Suprapubic skin (tissue), 4 donors: ENCODE measurements around the gene AHNAK. TPM values are rescaled to one million over a fixed set of nuclear protein-coding genes. Genes with fewer than 3 reads are reported as not detected.
"Not testable (repeated sequence)": the region's sequence is repeated elsewhere in the genome, so short reads cannot be mapped to it uniquely, and the experiment has no call there.

Source experiments
- DNase-seq, 2 donors: peaks; one replicate each; pipeline ENCODE4 v3.0.0-alpha.2; 2019; ENCODE audit warnings: low spot score in 2 of 2
- H3K27ac ChIP-seq: fragments of 200-600 bp; sonication (generic); one replicate; pipeline ENCODE4 v1.5.1; 2019
- H3K27me3 ChIP-seq: fragments of 200-600 bp; sonication (generic); one replicate; pipeline ENCODE4 v1.5.1; 2019
- H3K36me3 ChIP-seq: fragments of 200-600 bp; sonication (generic); one replicate; pipeline ENCODE4 v1.5.1; 2019
- H3K4me1 ChIP-seq: fragments of 200-600 bp; sonication (generic); one replicate; pipeline ENCODE4 v1.5.1; 2019
- H3K4me3 ChIP-seq: fragments of 200-600 bp; sonication (generic); one replicate; pipeline ENCODE4 v1.5.1; 2019; ENCODE audit warnings: mild to moderate bottlenecking
- H3K9me3 ChIP-seq: fragments of 200-600 bp; sonication (generic); one replicate; pipeline ENCODE4 v1.5.1; 2019
- CTCF ChIP-seq, 2 donors: fragments of 200-600 bp in 1 of 2; fragments of 450-650 bp in 1 of 2; sonication (generic) in 1 of 2; IDR thresholded peaks; one replicate each; pipeline ENCODE4 v1.5.1; 2016 to 2019; ENCODE audit warnings: antibody characterized with exemption in 2 of 2, mild to moderate bottlenecking in 1 of 2, moderate library complexity in 1 of 2
- EP300 ChIP-seq: sonication (generic); formaldehyde crosslinking; IDR thresholded peaks from one replicate; pipeline ENCODE4 v1.6.1; 2017; ENCODE audit warnings: antibody characterized with exemption
- POLR2A ChIP-seq, 2 donors: fragments of 450-650 bp; IDR thresholded peaks; one replicate each; pipeline ENCODE4 v1.6.1; 2017; ENCODE audit warnings: antibody characterized with exemption in 2 of 2, mild to moderate bottlenecking in 2 of 2, moderate library complexity in 2 of 2
- POLR2AphosphoS5 ChIP-seq, 3 donors: sonication (generic); formaldehyde crosslinking; IDR thresholded peaks; one replicate each; pipeline ENCODE4 v1.6.1; 2017; ENCODE audit warnings: antibody characterized with exemption in 3 of 3
- WGBS: methylation state at CpG from one replicate; pipeline ENCODE4 v1.1.5; 2018; 5-methylcytosine and 5-hydroxymethylcytosine counted together
- total RNA-seq, 4 donors: library from RNA; depleted of rRNA; stranded (reverse); fragments of >200 nt; gene quantifications; one replicate each; pipeline ENCODE4 v1.1.0, GENCODE V29; 2016

Gene AHNAK
- total RNA-seq, 4 donors from 2014 or later = 1,174 to 1,475 (median 1,322) TPM

- H3K27me3 ChIP-seq = no peaks in the 10 kb centered on the region
- DNase-seq = no peak
- TF ChIP-seq POLR2AphosphoS5 (IDR thresholded peaks at IDR 0.05) = no peak
- TF ChIP-seq POLR2A (IDR thresholded peaks at IDR 0.05) = no peak
- TF ChIP-seq EP300 = no peak
- TF ChIP-seq CTCF (IDR thresholded peaks at IDR 0.05) = no peak
- H3K4me1 ChIP-seq = peaks cover under 1% of the 10 kb centered on the region
- no peaks in the 10 kb centered on the region for H3K9me3 ChIP-seq
- no peak overlapping the region for H3K4me3 ChIP-seq
- no peak overlapping the region for H3K27ac ChIP-seq
- peaks cover 2% of the 10 kb centered on the region for H3K36me3 ChIP-seq
- WGBS = 90% methylated on average over 6 of the region's 6 CpGs
Measured at GRCh38 chr11:62452261-62452660, 94.3 kb downstream of the AHNAK start.

GRCh38 chr11:62451241-62451621 is 95.4 kb downstream of the AHNAK start:
- Histone ChIP-seq H3K9me3 (no peaks in the 10 kb centered on the region), H3K27me3 (no peaks in the 10 kb centered on the region), H3K4me1 (peaks cover 11% of the 10 kb centered on the region), H3K36me3 (peaks cover 2% of the 10 kb centered on the region), H3K27ac (no peak overlapping the region), H3K4me3 (no peak overlapping the region)
- WGBS = 94% methylated on average over 8 of the region's 8 CpGs
- no peak for DNase-seq
- TF ChIP-seq POLR2AphosphoS5 (IDR thresholded peaks at IDR 0.05) = no peak
- TF ChIP-seq CTCF (IDR thresholded peaks at IDR 0.05) = no peak
- no peak for TF ChIP-seq POLR2A (IDR thresholded peaks at IDR 0.05)
- no peak for TF ChIP-seq EP300

- TF ChIP-seq POLR2AphosphoS5 (IDR thresholded peaks at IDR 0.05) = no peak
- H3K27me3 ChIP-seq = no peaks in the 10 kb centered on the region
- no peak overlapping the region for H3K4me3 ChIP-seq
- DNase-seq = no peak
- H3K36me3 ChIP-seq = peaks cover 2% of the 10 kb centered on the region
- 92% methylated on average over 15 of the region's 15 CpGs for WGBS
- H3K4me1 ChIP-seq = peaks cover 16% of the 10 kb centered on the region
- H3K27ac ChIP-seq = no peak overlapping the region
- no peaks in the 10 kb centered on the region for H3K9me3 ChIP-seq
Measured at GRCh38 chr11:62450543-62451240, 95.9 kb downstream of the AHNAK start.

- H3K36me3 ChIP-seq, DNase-seq, H3K4me3 ChIP-seq, H3K27me3 ChIP-seq, H3K9me3 ChIP-seq: not testable (repeated sequence)
- H3K27ac ChIP-seq = peak overlapping the region; percentile 48
- H3K4me1 ChIP-seq = peaks cover 24% of the 10 kb centered on the region
- WGBS = 89% methylated on average over 7 of the region's 7 CpGs
Measured at GRCh38 chr11:62449912-62450311, 96.7 kb downstream of the AHNAK start.

- no peaks in the 10 kb centered on the region for H3K9me3 ChIP-seq
- no peaks in the 10 kb centered on the region for H3K27me3 ChIP-seq
- no peak for DNase-seq
- TF ChIP-seq POLR2AphosphoS5 (IDR thresholded peaks at IDR 0.05) = no peak
- WGBS = 69% methylated on average over 9 of the region's 9 CpGs
- H3K4me3 ChIP-seq = no peak overlapping the region
- peaks cover 28% of the 10 kb centered on the region for H3K4me1 ChIP-seq
- H3K36me3 ChIP-seq = peaks cover 2% of the 10 kb centered on the region
- peak overlapping the region; percentile 48 for H3K27ac ChIP-seq
Measured at GRCh38 chr11:62449451-62449851, 97.2 kb downstream of the AHNAK start.

- no peak for DNase-seq
Measured at GRCh38 chr11:62446091-62446490, 100.5 kb downstream of the AHNAK start.

More at GRCh38 chr11:62446091-62446490, 100.5 kb downstream of the AHNAK start:
- no peaks in the 10 kb centered on the region for H3K9me3 ChIP-seq
- TF ChIP-seq POLR2AphosphoS5 (IDR thresholded peaks at IDR 0.05) = no peak
- no peak for TF ChIP-seq POLR2A (IDR thresholded peaks at IDR 0.05)
- no peak for TF ChIP-seq EP300
- no peak for TF ChIP-seq CTCF (IDR thresholded peaks at IDR 0.05)
- H3K4me1 ChIP-seq = peaks cover 45% of the 10 kb centered on the region
- H3K36me3 ChIP-seq = no peaks in the 10 kb centered on the region
- 9% methylated on average over 5 of the region's 5 CpGs for WGBS
- H3K4me3 ChIP-seq = no peak overlapping the region
- no peaks in the 10 kb centered on the region for H3K27me3 ChIP-seq
- peak overlapping the region; percentile 89 for H3K27ac ChIP-seq
